Measurements from ENCODE around the gene PEX11B.

DNA sequence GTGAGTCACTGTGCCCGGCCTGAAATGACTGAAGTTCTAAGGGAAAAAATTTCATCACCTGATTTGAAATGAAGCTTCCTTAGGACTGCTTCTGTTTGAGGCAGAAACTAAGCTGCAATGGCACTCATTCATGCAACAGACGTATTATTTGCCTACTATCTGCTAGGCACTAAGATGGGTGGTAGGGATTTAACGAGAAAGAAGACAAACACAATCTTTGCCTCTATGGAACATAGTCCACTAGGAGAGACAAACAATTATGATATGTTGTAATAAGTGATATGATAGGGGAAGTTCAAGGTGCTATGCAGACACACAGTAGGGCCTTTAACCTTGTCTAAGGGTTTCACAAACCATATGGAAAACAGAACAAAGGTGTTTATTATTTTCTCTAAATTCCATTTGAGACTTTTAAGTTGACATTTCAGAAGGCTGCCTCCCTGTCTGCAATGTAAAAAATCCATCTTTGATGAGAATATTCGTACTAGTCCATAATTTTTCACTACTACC is 28.0 kb upstream of the PEX11B start:
- TF ChIP-seq CHD1 (IDR thresholded peaks at IDR 0.05; ENCODE audit: low read depth, low read length) (no peak), HDAC2 (IDR thresholded peaks at IDR 0.05; ENCODE audit: borderline replicate concordance in 1 of 2, low read depth in 2 of 2, low read length in 2 of 2) (no peak), YY1 (IDR thresholded peaks at IDR 0.05; ENCODE audit: low read depth, low read length) (no peak), HDAC6 (IDR thresholded peaks at IDR 0.05; ENCODE audit: low read depth, low read length) (no peak), ATF2 (IDR thresholded peaks at IDR 0.05; ENCODE audit: low read length) (no peak), RXRA (IDR thresholded peaks at IDR 0.05; ENCODE audit: insufficient read depth, low read depth, low read length) (no peak), ZNF274 (IDR thresholded peaks at IDR 0.05; ENCODE audit: borderline replicate concordance, extremely low read depth, low read length) (no peak)
- TF ChIP-seq, protein P1, sequence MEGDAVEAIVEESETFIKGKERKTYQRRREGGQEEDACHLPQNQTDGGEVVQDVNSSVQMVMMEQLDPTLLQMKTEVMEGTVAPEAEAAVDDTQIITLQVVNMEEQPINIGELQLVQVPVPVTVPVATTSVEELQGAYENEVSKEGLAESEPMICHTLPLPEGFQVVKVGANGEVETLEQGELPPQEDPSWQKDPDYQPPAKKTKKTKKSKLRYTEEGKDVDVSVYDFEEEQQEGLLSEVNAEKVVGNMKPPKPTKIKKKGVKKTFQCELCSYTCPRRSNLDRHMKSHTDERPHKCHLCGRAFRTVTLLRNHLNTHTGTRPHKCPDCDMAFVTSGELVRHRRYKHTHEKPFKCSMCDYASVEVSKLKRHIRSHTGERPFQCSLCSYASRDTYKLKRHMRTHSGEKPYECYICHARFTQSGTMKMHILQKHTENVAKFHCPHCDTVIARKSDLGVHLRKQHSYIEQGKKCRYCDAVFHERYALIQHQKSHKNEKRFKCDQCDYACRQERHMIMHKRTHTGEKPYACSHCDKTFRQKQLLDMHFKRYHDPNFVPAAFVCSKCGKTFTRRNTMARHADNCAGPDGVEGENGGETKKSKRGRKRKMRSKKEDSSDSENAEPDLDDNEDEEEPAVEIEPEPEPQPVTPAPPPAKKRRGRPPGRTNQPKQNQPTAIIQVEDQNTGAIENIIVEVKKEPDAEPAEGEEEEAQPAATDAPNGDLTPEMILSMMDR (IDR thresholded peaks at IDR 0.05; ENCODE audit: control extremely low read depth in 1 of 3, insufficient read depth in 1 of 3, low read depth in 1 of 3, low read length in 3 of 3) = no peak
